Measurements from ENCODE around the gene RUSC2.

GRCh38 chr9:35500130-35500748 is 10.3 kb downstream of the RUSC2 start:
- TF ChIP-seq CTCF (IDR thresholded peaks at IDR 0.05) (no peak), POLR2A (IDR thresholded peaks at IDR 0.05; ENCODE audit: low read depth) (no peak), EP300 (IDR thresholded peaks at IDR 0.05) (no peak), POLR2AphosphoS5 (IDR thresholded peaks at IDR 0.05) (no peak)
